ENCODE data around the gene OR52I2.

The OR52I2 gene

DNA sequence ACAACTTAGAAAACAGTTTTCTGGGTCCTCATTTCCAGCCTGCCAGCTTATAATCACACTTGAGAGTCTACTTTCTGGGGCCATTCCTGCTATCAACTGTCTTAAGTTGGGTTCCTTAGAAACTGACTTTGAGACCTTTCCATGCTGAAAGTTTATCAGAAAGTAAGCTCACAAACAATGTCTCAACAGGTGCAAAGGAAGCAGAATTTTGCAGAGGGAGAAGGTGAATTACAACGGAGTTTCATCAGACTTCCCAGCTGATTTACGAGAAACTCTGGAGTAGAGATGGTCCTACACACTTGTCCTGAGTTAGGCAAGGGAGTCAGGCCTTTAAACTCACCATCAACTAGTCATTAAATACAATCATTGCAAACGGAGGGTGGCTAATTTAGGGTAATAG, 4.7 kb upstream of the OR52I2 start:
- Histone ChIP-seq H3K4me3 (ENCODE audit: low read length) (no peak overlapping the region), H3K4me1 (ENCODE audit: control insufficient read depth, insufficient read depth, low read length) (no peaks in the 10 kb centered on the region), H3K27me3 (ENCODE audit: control insufficient read depth, insufficient read depth, low read length) (no peaks in the 10 kb centered on the region), H3K9ac (ENCODE audit: low read length) (no peak overlapping the region), H3K9me3 (ENCODE audit: control insufficient read depth, low read length) (no peaks in the 10 kb centered on the region), H3K36me3 (ENCODE audit: control insufficient read depth, insufficient read depth, low read length) (no peaks in the 10 kb centered on the region)

DNA sequence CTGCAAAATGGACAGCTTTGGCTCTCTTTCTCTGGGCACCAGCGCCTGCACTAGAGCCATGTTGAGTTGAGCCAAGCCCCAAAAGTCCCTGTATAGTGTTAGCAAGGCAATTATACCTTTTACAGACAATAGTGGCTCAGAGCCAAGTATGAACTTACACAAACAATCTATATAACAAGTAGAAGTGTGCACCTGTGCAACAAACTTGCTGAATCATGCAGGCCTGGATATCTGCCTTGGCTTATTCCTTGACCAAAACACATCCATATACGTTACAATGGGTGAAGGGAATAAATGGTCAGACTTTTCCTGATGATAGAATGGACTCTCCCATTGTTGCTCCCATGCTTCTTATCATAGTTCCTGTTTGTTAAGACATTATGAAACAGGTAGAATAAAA, 3.8 kb upstream of the OR52I2 start:
- no peak overlapping the region for H3K9ac ChIP-seq (ENCODE audit: low read length)
- H3K9me3 ChIP-seq (ENCODE audit: control insufficient read depth, low read length) = no peaks in the 10 kb centered on the region
- H3K27me3 ChIP-seq (ENCODE audit: control insufficient read depth, insufficient read depth, low read length) = no peaks in the 10 kb centered on the region
- H3K4me3 ChIP-seq (ENCODE audit: low read length) = no peak overlapping the region
- no peaks in the 10 kb centered on the region for H3K36me3 ChIP-seq (ENCODE audit: control insufficient read depth, insufficient read depth, low read length)
- H3K4me1 ChIP-seq (ENCODE audit: control insufficient read depth, insufficient read depth, low read length) = no peaks in the 10 kb centered on the region

DNA sequence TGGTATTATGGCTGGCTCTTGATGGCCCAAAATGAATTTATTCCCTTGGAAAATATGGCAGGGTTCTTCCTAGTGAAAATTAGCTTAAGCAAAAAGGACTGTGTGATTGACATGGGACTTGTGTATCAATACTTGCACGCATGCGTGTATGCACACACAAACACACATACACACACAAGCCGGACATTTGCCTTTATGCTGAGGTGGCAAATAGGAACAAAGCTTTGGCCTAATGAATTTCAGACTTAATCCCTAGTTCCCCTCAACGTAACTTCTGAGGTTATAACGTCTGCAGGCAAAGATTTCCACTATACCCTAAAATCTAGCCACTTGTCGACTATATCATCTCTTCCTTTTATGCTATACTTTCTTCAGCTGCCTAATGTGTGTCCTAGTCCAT, 2.9 kb upstream of the OR52I2 start:
- Histone ChIP-seq H3K4me1 (ENCODE audit: control insufficient read depth, insufficient read depth, low read length) (no peaks in the 10 kb centered on the region), H3K9me3 (ENCODE audit: control insufficient read depth, low read length) (no peaks in the 10 kb centered on the region), H3K27me3 (ENCODE audit: control insufficient read depth, insufficient read depth, low read length) (no peaks in the 10 kb centered on the region), H3K36me3 (ENCODE audit: control insufficient read depth, insufficient read depth, low read length) (no peaks in the 10 kb centered on the region), H3K4me3 (ENCODE audit: low read length) (no peak overlapping the region), H3K9ac (ENCODE audit: low read length) (no peak overlapping the region)

DNA sequence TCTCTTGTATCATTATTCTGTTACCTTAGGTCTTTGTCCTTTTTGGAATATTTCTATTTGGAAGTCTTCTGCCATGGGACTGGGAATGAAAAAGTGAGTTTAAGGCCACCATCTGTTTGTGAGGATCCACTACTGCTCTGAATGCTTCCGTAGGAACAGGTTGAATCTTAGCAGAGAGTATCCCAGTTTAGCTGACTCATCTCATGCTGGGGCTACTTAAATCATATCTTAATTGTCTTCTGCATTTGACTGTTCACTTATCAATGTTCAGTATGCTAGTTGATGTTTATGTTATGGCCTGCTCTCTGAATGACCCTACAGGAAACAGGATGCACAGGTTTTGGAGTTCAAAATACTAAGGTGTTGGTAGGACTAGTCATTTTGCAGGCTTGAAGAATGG, 1.4 kb upstream of the OR52I2 start:
- H3K4me1 ChIP-seq (ENCODE audit: control insufficient read depth, insufficient read depth, low read length) = no peaks in the 10 kb centered on the region
- no peaks in the 10 kb centered on the region for H3K27me3 ChIP-seq (ENCODE audit: control insufficient read depth, insufficient read depth, low read length)
- H3K9me3 ChIP-seq (ENCODE audit: control insufficient read depth, low read length) = no peaks in the 10 kb centered on the region
- no peak overlapping the region for H3K9ac ChIP-seq (ENCODE audit: low read length)
- no peaks in the 10 kb centered on the region for H3K36me3 ChIP-seq (ENCODE audit: control insufficient read depth, insufficient read depth, low read length)
- H3K4me3 ChIP-seq (ENCODE audit: low read length) = no peak overlapping the region

DNA sequence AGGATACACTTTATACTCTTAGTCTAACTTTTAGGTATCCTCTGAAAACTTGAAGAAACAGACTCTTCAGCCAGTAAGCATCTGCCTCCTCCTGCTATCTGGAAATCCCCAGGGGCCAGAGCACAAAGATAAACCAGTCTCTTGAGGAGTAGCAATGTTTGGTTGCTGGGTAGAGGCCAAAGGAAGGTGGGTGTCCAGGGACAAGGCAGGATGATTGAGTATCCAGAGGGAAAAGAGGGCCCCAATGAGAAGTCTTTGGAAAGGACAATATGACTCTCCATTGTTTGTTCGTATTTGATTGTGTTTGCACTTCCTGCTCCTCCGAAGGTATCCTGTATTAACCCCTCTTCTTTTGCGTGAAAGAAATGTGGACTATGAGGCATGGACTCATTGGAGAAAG, 7.5 kb downstream of the OR52I2 start:
- H3K9ac ChIP-seq (ENCODE audit: low read length) = no peak overlapping the region
- no peaks in the 10 kb centered on the region for H3K27me3 ChIP-seq (ENCODE audit: control insufficient read depth, insufficient read depth, low read length)
- H3K36me3 ChIP-seq (ENCODE audit: control insufficient read depth, insufficient read depth, low read length) = no peaks in the 10 kb centered on the region
- H3K9me3 ChIP-seq (ENCODE audit: control insufficient read depth, low read length) = no peaks in the 10 kb centered on the region
- no peaks in the 10 kb centered on the region for H3K4me1 ChIP-seq (ENCODE audit: control insufficient read depth, insufficient read depth, low read length)
- no peak overlapping the region for H3K4me3 ChIP-seq (ENCODE audit: low read length)

DNA sequence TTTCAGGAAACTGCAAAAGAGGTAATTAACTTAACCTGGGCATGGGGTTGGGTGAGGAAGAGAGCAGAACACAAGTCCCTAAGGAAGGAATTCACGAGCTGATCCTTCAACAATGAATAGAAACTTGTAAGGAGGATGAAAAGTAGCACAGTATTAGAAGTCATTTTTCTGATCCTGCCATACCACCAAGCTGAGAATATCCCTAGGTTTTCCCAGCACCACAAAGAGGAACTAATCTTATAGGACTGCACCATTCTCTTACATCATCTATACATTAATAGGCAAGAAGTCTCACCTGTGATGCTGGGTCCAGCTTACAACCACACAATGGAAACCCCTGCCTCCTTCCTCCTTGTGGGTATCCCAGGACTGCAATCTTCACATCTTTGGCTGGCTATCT, 12.2 kb downstream of the OR52I2 start, which contains the start of gene OR52I1:
OR52I1 (plus strand) TSS at position 301 of the 400 bp plus-strand sequence; CDS start at position 301, 0 bp downstream.
- Histone ChIP-seq H3K9ac (ENCODE audit: low read length) (no peak within 1 kb of the TSS), H3K27me3 (ENCODE audit: control insufficient read depth, insufficient read depth, low read length) (no peaks in the 10 kb centered on the region), H3K4me3 (ENCODE audit: low read length) (no peak within 1 kb of the TSS), H3K9me3 (ENCODE audit: control insufficient read depth, low read length) (no peaks in the 10 kb centered on the region), H3K4me1 (ENCODE audit: control insufficient read depth, insufficient read depth, low read length) (no peaks in the 10 kb centered on the region), H3K36me3 (ENCODE audit: control insufficient read depth, insufficient read depth, low read length) (no peaks in the 10 kb centered on the region)

DNA sequence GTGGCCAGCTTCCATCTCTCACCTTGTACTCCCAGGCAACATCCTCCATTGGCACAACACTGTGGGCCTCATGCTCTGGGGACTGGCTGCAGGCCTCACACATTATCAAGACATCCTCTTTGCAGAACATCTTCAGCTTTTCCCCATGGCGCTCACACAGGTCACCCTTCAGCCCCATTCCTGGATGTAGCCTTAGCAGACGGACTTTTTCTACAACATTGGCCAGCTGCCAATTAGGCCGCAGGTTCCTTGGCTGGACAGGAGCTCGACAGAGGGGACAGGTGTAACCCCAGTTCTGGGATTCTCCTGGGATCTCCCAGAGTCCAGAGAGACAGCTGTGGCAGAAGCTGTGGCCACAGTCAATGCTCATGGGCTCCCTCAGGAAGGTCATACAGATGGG, 23.5 kb downstream of the OR52I2 start:
- Histone ChIP-seq H3K4me3 (ENCODE audit: low read length) (no peak overlapping the region), H3K9ac (ENCODE audit: low read length) (no peak overlapping the region), H3K9me3 (ENCODE audit: control insufficient read depth, low read length) (no peaks in the 10 kb centered on the region), H3K27me3 (ENCODE audit: control insufficient read depth, insufficient read depth, low read length) (no peaks in the 10 kb centered on the region), H3K36me3 (ENCODE audit: control insufficient read depth, insufficient read depth, low read length) (no peaks in the 10 kb centered on the region), H3K4me1 (ENCODE audit: control insufficient read depth, insufficient read depth, low read length) (no peaks in the 10 kb centered on the region)

DNA sequence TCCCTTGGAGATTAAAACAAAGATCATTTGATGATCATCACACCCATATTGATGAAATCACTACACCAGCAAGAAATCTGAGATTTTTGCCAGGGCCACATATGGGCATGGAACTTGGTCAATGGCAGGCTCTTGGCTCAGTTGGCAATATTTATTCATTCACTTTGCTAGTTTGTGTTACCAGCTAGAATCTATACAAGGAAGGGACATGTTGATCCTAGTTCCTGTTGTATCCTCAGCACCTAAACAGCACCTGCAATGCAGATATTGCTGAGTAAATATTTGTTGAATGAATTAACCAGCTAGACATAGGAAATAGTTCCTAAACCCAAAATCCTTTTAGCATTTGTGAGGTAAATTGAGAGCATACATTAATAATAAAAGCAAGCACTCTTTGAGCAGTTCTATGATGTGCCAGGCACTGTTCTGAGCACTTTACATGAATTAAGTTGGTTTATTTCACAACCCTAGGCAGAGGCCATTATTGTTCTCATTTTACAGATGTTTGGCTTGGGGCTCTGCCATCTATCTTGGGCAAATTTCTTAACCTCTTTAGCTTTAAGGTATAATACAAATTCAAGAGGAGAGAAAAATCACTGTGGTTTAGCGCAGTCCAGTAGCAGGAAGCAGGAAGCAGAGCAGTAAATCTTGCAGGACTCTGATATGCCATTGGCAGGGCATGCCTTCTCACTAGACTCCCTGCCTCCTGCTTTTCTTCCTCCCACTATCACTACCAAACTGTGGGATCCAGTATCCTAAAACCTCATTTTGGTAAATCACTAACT, 24.9 kb downstream of the OR52I2 start:
- H3K4me3 ChIP-seq (ENCODE audit: low read length) = no peak overlapping the region
- H3K9me3 ChIP-seq (ENCODE audit: control insufficient read depth, low read length) = no peaks in the 10 kb centered on the region
- no peaks in the 10 kb centered on the region for H3K27me3 ChIP-seq (ENCODE audit: control insufficient read depth, insufficient read depth, low read length)
- H3K9ac ChIP-seq (ENCODE audit: low read length) = peak overlapping the region; percentile 85
- H3K36me3 ChIP-seq (ENCODE audit: control insufficient read depth, insufficient read depth, low read length) = no peaks in the 10 kb centered on the region
- no peaks in the 10 kb centered on the region for H3K4me1 ChIP-seq (ENCODE audit: control insufficient read depth, insufficient read depth, low read length)

DNA sequence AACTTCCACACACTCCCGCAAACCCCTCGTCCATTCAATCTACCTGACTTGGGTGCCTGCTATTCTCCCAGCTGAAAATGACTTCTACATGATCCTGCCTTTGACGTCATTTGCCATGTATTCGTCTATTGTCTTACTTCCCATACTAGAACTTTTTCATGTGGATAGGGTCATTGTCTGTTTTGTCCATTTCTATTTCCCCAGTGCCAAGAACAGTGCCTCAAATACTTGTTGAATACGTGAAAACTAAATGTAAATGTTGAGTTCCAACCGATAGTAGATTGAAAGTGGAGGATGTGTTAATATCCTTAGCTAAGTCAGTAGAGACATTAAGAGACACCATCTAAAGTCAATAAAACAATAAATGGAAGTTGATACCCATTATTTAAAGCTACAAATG, 25.6 kb downstream of the OR52I2 start:
- peak overlapping the region; percentile 85 for H3K9ac ChIP-seq (ENCODE audit: low read length)

DNA sequence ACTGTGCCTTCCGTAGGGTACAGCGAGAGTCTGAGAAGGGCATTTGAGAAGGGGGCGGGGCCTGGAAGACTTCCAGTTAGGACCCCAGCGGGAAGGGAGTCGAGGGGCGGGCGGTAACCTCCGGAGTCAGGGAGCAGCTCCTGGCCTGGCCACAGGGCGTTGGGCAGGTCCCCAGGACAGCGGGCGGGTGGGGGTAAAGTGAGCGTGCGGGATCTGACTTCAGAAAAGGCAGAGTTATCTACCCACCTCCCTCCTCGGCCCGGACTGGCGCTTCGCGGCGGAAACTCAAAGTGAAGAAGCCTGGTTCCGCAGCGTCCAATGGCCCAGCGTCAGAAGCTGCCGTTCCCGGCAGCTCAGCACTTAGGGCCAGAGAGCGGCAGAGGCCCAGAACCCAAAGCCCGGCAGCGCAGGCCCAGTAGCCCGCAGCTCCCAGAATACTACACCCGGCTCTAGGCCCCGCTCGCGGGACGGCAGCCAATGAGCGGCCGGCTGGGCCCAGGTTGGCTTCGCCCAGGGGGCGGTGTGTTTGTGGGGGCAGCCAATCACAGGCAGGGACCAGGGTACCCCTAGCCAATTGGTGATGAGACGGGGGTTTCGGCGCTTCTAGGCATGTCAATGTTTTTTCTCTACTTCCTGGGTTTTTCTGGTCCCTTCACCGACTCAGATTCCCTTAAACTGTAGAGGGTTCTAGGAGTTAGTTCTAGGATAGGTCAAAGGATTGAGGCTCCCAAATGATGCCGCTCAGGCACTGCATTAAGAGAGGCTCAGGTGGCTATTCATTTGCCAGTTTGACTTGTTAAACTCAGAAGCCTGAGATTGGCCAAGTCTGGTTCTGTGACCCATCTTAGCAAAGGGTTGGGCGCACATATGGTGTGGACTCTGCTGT, 26.5 kb downstream of the OR52I2 start, which contains the start of gene TRIM68:
TRIM68 (minus strand) TSS at position 451 of the 886 bp plus-strand sequence. CDS start 2,727 bp downstream, outside the sequence.
- Histone ChIP-seq H3K9ac (ENCODE audit: low read length) (peak within 1 kb of the TSS; percentile 85), H3K4me1 (ENCODE audit: control insufficient read depth, insufficient read depth, low read length) (no peaks in the 10 kb centered on the region), H3K36me3 (ENCODE audit: control insufficient read depth, insufficient read depth, low read length) (no peaks in the 10 kb centered on the region), H3K27me3 (ENCODE audit: control insufficient read depth, insufficient read depth, low read length) (no peaks in the 10 kb centered on the region), H3K9me3 (ENCODE audit: control insufficient read depth, low read length) (no peaks in the 10 kb centered on the region), H3K4me3 (ENCODE audit: low read length) (peak within 1 kb of the TSS; percentile 77)

More for the DNA sequence above, 25.6 kb downstream of the OR52I2 start:
- H3K27me3 ChIP-seq (ENCODE audit: control insufficient read depth, insufficient read depth, low read length) = no peaks in the 10 kb centered on the region
- H3K36me3 ChIP-seq (ENCODE audit: control insufficient read depth, insufficient read depth, low read length) = no peaks in the 10 kb centered on the region
- H3K4me3 ChIP-seq (ENCODE audit: low read length) = peak overlapping the region; percentile 77
- no peaks in the 10 kb centered on the region for H3K9me3 ChIP-seq (ENCODE audit: control insufficient read depth, low read length)
- H3K4me1 ChIP-seq (ENCODE audit: control insufficient read depth, insufficient read depth, low read length) = no peaks in the 10 kb centered on the region

DNA sequence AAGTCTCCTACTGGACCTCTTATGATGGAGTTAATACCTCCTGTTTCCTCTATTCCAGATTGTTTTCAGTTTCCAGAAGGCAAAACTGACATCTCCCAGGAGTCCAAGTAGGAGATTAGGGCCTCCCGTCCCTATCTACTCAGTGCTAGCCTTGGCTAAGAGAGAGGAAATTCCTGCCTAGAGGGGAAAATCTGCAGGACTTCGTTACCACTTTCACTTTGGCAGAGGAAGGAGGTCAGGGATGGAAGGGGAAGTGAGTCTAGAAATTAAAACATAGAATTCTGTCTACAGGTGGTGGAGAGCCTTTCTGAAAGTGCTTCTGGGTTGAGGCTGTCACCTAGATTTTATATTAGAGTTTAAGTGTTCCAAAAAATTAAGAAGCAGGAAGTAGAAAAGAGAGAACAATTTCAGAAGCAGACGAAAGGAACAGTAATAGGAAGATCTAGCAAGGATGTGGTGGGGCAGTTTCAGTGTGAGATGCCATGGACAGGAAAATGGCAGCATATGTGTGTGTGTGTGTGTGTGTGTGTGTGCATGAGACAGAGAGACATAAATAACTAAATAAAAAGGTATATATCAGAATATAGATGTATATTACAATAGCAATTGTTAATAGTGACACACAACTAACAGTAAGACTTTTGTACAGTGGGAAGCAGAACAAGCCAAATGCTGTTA, 28.9 kb downstream of the OR52I2 start:
- no peak overlapping the region for H3K4me3 ChIP-seq (ENCODE audit: low read length)
- no peaks in the 10 kb centered on the region for H3K27me3 ChIP-seq (ENCODE audit: control insufficient read depth, insufficient read depth, low read length)
- no peaks in the 10 kb centered on the region for H3K4me1 ChIP-seq (ENCODE audit: control insufficient read depth, insufficient read depth, low read length)
- no peaks in the 10 kb centered on the region for H3K36me3 ChIP-seq (ENCODE audit: control insufficient read depth, insufficient read depth, low read length)
- H3K9me3 ChIP-seq (ENCODE audit: control insufficient read depth, low read length) = no peaks in the 10 kb centered on the region
- H3K9ac ChIP-seq (ENCODE audit: low read length) = no peak overlapping the region

DNA sequence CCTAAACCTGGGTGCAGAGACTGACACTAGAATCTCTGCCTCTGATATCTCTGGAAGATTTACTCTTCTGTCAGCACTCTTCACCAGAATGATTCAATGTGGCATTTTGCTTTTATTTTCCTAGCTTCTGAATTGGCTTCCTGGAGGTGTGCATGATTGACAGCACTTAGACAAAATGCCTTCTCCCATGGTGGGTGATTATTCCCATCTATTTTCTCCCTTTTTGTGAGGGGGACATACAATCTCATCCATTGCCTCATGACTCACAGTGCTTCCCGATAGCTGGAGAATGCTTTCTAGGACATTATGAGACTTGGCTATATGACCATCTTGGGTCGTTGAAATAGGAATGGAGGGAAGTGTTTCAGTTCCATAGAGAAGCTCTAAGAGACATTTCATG, 30.4 kb downstream of the OR52I2 start:
- H3K4me3 ChIP-seq (ENCODE audit: low read length) = no peak overlapping the region
- no peaks in the 10 kb centered on the region for H3K4me1 ChIP-seq (ENCODE audit: control insufficient read depth, insufficient read depth, low read length)
- no peaks in the 10 kb centered on the region for H3K36me3 ChIP-seq (ENCODE audit: control insufficient read depth, insufficient read depth, low read length)
- H3K27me3 ChIP-seq (ENCODE audit: control insufficient read depth, insufficient read depth, low read length) = no peaks in the 10 kb centered on the region
- no peak overlapping the region for H3K9ac ChIP-seq (ENCODE audit: low read length)
- no peaks in the 10 kb centered on the region for H3K9me3 ChIP-seq (ENCODE audit: control insufficient read depth, low read length)

All from mucosa of stomach (tissue), 1 donor.